ENCODE measurements around the gene C1orf226.

DNA sequence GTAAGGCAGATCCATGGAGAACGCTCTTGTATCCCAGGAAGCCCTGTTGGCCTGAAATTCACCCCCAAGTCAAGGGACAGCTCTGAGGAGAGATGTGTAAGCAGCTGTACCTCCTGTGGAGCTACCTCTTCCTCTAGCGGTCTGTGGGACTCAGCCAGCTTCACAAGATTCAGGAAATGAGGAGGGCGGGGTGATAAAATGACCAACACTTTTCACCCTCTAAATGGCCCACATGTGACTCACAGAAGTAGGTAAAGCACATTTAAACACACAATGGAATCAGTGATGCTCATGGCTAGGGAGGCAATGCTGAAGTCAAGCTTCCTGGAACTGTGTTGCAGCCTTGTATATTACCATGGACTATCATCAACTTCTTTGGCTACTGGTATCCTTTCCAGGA, 30.5 kb downstream of the C1orf226 start, which contains the start of gene SH2D1B:
- no peak for TF ChIP-seq POLR2A (IDR thresholded peaks at IDR 0.05; ENCODE audit: low read depth, low read length)
- TF ChIP-seq, protein P1, sequence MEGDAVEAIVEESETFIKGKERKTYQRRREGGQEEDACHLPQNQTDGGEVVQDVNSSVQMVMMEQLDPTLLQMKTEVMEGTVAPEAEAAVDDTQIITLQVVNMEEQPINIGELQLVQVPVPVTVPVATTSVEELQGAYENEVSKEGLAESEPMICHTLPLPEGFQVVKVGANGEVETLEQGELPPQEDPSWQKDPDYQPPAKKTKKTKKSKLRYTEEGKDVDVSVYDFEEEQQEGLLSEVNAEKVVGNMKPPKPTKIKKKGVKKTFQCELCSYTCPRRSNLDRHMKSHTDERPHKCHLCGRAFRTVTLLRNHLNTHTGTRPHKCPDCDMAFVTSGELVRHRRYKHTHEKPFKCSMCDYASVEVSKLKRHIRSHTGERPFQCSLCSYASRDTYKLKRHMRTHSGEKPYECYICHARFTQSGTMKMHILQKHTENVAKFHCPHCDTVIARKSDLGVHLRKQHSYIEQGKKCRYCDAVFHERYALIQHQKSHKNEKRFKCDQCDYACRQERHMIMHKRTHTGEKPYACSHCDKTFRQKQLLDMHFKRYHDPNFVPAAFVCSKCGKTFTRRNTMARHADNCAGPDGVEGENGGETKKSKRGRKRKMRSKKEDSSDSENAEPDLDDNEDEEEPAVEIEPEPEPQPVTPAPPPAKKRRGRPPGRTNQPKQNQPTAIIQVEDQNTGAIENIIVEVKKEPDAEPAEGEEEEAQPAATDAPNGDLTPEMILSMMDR (conservative IDR thresholded peaks at IDR 0.05; ENCODE audit: low read depth, low read length), result no peak

Data from IMR-90 (cell line).